SJCRH30 (cell line): ENCODE data around the gene ASB18. TPM values are rescaled to one million over a fixed set of nuclear protein-coding genes. Genes with fewer than 3 reads are reported as not detected.

ENCODE experiments used
- DNase-seq, 2 experiments: peaks; one replicate each; pipeline ENCODE4 v3.0.0-alpha.2; 2015 to 2020
- H3K27ac ChIP-seq: fragments of 250-450 bp; sonication (Bioruptor Pico); 2 replicates; pipeline ENCODE4 v1.5.1; 2020; ENCODE audit warnings: mild to moderate bottlenecking, moderate library complexity
- H3K27me3 ChIP-seq: fragments of 250-450 bp; sonication (Bioruptor Pico); 2 replicates; pipeline ENCODE4 v1.5.1; 2020; ENCODE audit warnings: mild to moderate bottlenecking, moderate library complexity
- H3K36me3 ChIP-seq: fragments of 250-450 bp; sonication (Bioruptor Pico); 2 replicates; pipeline ENCODE4 v1.5.1; 2020; ENCODE audit warnings: mild to moderate bottlenecking, moderate library complexity
- H3K4me1 ChIP-seq: fragments of 250-450 bp; sonication (Bioruptor Pico); 2 replicates; pipeline ENCODE4 v1.5.1; 2020; ENCODE audit warnings: mild to moderate bottlenecking, moderate library complexity
- H3K4me3 ChIP-seq: fragments of 250-450 bp; sonication (Bioruptor Pico); 2 replicates; pipeline ENCODE4 v1.5.1; 2020; ENCODE audit warnings: mild to moderate bottlenecking, moderate library complexity
- H3K9me3 ChIP-seq: fragments of 250-450 bp; sonication (Bioruptor Pico); replicated peaks from 2 replicates; pipeline ENCODE4 v1.5.1; 2020; ENCODE audit warnings: mild to moderate bottlenecking, moderate library complexity
- total RNA-seq: library from RNA; depleted of rRNA; stranded (reverse); fragments of >200 nt; shearing (Covaris generic); gene quantifications from 2 replicates; pipeline ENCODE4 v1.2.3, GENCODE V29; 2014

Gene ASB18
- total RNA-seq, 1 experiment from 2014 or later, result 0.04 TPM

- Histone ChIP-seq H3K4me1 (peaks cover 7% of the 10 kb centered on the region; the same call in 1 of the 2 replicates), H3K9me3 (no peaks in the 10 kb centered on the region), H3K36me3 (peaks cover 10% of the 10 kb centered on the region; the same call in 1 of the 2 replicates), H3K4me3 (no peak overlapping the region), H3K27ac (no peak overlapping the region), H3K27me3 (no peaks in the 10 kb centered on the region)
- no peak for DNase-seq
Measured at GRCh38 chr2:236214376-236214995, 49.7 kb downstream of the ASB18 start.

GRCh38 chr2:236211296-236211695 is 52.9 kb downstream of the ASB18 start:
- Histone ChIP-seq H3K27me3 (no peaks in the 10 kb centered on the region), H3K9me3 (no peaks in the 10 kb centered on the region), H3K36me3 (peaks cover 4% of the 10 kb centered on the region; the same call in 1 of the 2 replicates), H3K27ac (no peak overlapping the region), H3K4me1 (peaks cover 5% of the 10 kb centered on the region; the same call in 1 of the 2 replicates), H3K4me3 (no peak overlapping the region)
- DNase-seq, result no peak

GRCh38 chr2:236210536-236210935 is 53.7 kb downstream of the ASB18 start:
- no peak for DNase-seq
- no peak overlapping the region for H3K4me3 ChIP-seq
- H3K36me3 ChIP-seq, result peaks cover 4% of the 10 kb centered on the region; the same call in 1 of the 2 replicates
- H3K4me1 ChIP-seq, result no peaks in the 10 kb centered on the region
- H3K27ac ChIP-seq, result no peak overlapping the region
- H3K9me3 ChIP-seq, result no peaks in the 10 kb centered on the region
- no peaks in the 10 kb centered on the region for H3K27me3 ChIP-seq

GRCh38 chr2:236209996-236210395 is 54.2 kb downstream of the ASB18 start:
- Histone ChIP-seq H3K9me3 (no peaks in the 10 kb centered on the region), H3K36me3 (peaks cover 4% of the 10 kb centered on the region; the same call in 1 of the 2 replicates), H3K4me3 (no peak overlapping the region), H3K27ac (no peak overlapping the region), H3K4me1 (no peaks in the 10 kb centered on the region), H3K27me3 (no peaks in the 10 kb centered on the region)
- DNase-seq, result no peak

GRCh38 chr2:236209535-236209934 is 54.7 kb downstream of the ASB18 start:
- Histone ChIP-seq H3K9me3 (no peaks in the 10 kb centered on the region), H3K27ac (no peak overlapping the region), H3K36me3 (peaks cover 4% of the 10 kb centered on the region; the same call in 1 of the 2 replicates), H3K4me1 (no peaks in the 10 kb centered on the region), H3K27me3 (no peaks in the 10 kb centered on the region), H3K4me3 (no peak overlapping the region)
- peak in 1 of 2 experiments; percentile 15 for DNase-seq

GRCh38 chr2:236208019-236208926 is 55.9 kb downstream of the ASB18 start:
- peaks cover 2% of the 10 kb centered on the region; the same call in 1 of the 2 replicates for H3K36me3 ChIP-seq
- no peak for DNase-seq
- no peaks in the 10 kb centered on the region for H3K4me1 ChIP-seq
- no peak overlapping the region for H3K27ac ChIP-seq
- no peaks in the 10 kb centered on the region for H3K27me3 ChIP-seq
- no peak overlapping the region for H3K4me3 ChIP-seq
- no peaks in the 10 kb centered on the region for H3K9me3 ChIP-seq

GRCh38 chr2:236207472-236207871 is 56.7 kb downstream of the ASB18 start:
- Histone ChIP-seq H3K9me3 (no peaks in the 10 kb centered on the region), H3K27me3 (no peaks in the 10 kb centered on the region), H3K4me3 (no peak overlapping the region), H3K36me3 (peaks cover 2% of the 10 kb centered on the region; the same call in 1 of the 2 replicates), H3K4me1 (no peaks in the 10 kb centered on the region), H3K27ac (no peak overlapping the region)
- DNase-seq, result no peak

- no peaks in the 10 kb centered on the region for H3K27me3 ChIP-seq
- H3K4me1 ChIP-seq, result no peaks in the 10 kb centered on the region
- no peaks in the 10 kb centered on the region for H3K9me3 ChIP-seq
- no peak for DNase-seq
- H3K36me3 ChIP-seq, result peaks cover 2% of the 10 kb centered on the region; the same call in 1 of the 2 replicates
- no peak overlapping the region for H3K4me3 ChIP-seq
- H3K27ac ChIP-seq, result no peak overlapping the region
Measured at GRCh38 chr2:236205867-236206645, 58.1 kb downstream of the ASB18 start.

GRCh38 chr2:236204953-236205352 is 59.3 kb downstream of the ASB18 start:
- H3K27me3 ChIP-seq, result no peaks in the 10 kb centered on the region
- H3K27ac ChIP-seq, result no peak overlapping the region
- no peaks in the 10 kb centered on the region for H3K9me3 ChIP-seq
- no peaks in the 10 kb centered on the region for H3K4me1 ChIP-seq
- no peak overlapping the region for H3K4me3 ChIP-seq
- DNase-seq, result no peak
- peaks cover 2% of the 10 kb centered on the region; the same call in 1 of the 2 replicates for H3K36me3 ChIP-seq

GRCh38 chr2:236200378-236200777 is 63.8 kb downstream of the ASB18 start:
- Histone ChIP-seq H3K9me3 (peaks cover 5% of the 10 kb centered on the region), H3K4me3 (no peak overlapping the region), H3K27ac (no peak overlapping the region), H3K4me1 (no peaks in the 10 kb centered on the region), H3K27me3 (no peaks in the 10 kb centered on the region), H3K36me3 (peaks cover 8% of the 10 kb centered on the region)
- no peak for DNase-seq

GRCh38 chr2:236196366-236196765 is 67.8 kb downstream of the ASB18 start:
- H3K4me1 ChIP-seq, result no peaks in the 10 kb centered on the region
- no peak for DNase-seq
- H3K36me3 ChIP-seq, result peaks cover 10% of the 10 kb centered on the region
- no peak overlapping the region for H3K27ac ChIP-seq
- peaks cover 5% of the 10 kb centered on the region for H3K9me3 ChIP-seq
- H3K4me3 ChIP-seq, result no peak overlapping the region
- H3K27me3 ChIP-seq, result no peaks in the 10 kb centered on the region

- Histone ChIP-seq H3K36me3 (peaks cover 12% of the 10 kb centered on the region), H3K4me1 (no peaks in the 10 kb centered on the region), H3K27me3 (no peaks in the 10 kb centered on the region), H3K9me3 (peaks cover 5% of the 10 kb centered on the region), H3K4me3 (no peak overlapping the region), H3K27ac (no peak overlapping the region)
- no peak for DNase-seq
Measured at GRCh38 chr2:236195726-236196125, 68.5 kb downstream of the ASB18 start.

GRCh38 chr2:236194786-236195185 is 69.4 kb downstream of the ASB18 start:
- H3K4me1 ChIP-seq, result no peaks in the 10 kb centered on the region
- H3K4me3 ChIP-seq, result no peak overlapping the region
- no peaks in the 10 kb centered on the region for H3K27me3 ChIP-seq
- peaks cover 5% of the 10 kb centered on the region for H3K9me3 ChIP-seq
- no peak for DNase-seq
- H3K27ac ChIP-seq, result no peak overlapping the region
- peaks cover 17% of the 10 kb centered on the region for H3K36me3 ChIP-seq

GRCh38 chr2:236193026-236193425 is 71.2 kb downstream of the ASB18 start:
- DNase-seq, result no peak
- H3K36me3 ChIP-seq, result peaks cover 11% of the 10 kb centered on the region; the same call in 1 of the 2 replicates
- no peaks in the 10 kb centered on the region for H3K9me3 ChIP-seq
- no peaks in the 10 kb centered on the region for H3K4me1 ChIP-seq
- H3K4me3 ChIP-seq, result no peak overlapping the region
- no peak overlapping the region for H3K27ac ChIP-seq
- no peaks in the 10 kb centered on the region for H3K27me3 ChIP-seq
